Measurements from ENCODE around the gene ENPP3.

DNA sequence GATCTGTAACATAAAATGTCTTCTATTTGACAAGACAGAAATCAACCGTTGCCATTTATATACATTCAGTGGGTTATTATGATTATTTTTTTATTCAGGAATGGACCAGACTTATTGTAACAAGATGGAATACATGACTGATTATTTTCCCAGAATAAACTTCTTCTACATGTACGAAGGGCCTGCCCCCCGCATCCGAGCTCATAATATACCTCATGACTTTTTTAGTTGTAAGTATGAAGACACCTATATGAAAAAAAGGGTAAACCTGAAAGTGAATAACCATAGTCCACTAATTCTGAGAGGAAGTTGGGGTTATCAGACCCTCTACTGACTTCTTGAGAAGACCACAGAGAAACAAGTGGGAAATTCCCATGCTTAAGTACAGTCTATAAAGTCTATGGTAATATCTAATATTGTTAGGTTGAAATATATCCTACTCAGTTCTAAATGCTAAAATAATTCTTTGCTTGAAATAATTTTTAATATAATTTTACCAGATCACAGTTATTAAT is 48.2 kb downstream of the ENPP3 start:
- TF ChIP-seq, protein P1, sequence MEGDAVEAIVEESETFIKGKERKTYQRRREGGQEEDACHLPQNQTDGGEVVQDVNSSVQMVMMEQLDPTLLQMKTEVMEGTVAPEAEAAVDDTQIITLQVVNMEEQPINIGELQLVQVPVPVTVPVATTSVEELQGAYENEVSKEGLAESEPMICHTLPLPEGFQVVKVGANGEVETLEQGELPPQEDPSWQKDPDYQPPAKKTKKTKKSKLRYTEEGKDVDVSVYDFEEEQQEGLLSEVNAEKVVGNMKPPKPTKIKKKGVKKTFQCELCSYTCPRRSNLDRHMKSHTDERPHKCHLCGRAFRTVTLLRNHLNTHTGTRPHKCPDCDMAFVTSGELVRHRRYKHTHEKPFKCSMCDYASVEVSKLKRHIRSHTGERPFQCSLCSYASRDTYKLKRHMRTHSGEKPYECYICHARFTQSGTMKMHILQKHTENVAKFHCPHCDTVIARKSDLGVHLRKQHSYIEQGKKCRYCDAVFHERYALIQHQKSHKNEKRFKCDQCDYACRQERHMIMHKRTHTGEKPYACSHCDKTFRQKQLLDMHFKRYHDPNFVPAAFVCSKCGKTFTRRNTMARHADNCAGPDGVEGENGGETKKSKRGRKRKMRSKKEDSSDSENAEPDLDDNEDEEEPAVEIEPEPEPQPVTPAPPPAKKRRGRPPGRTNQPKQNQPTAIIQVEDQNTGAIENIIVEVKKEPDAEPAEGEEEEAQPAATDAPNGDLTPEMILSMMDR (IDR thresholded peaks at IDR 0.05) = no peak
- TF ChIP-seq EP300 (IDR thresholded peaks at IDR 0.05) (no peak), POLR2A (IDR thresholded peaks at IDR 0.05) (no peak)
